Cardiac atrium fibroblast (primary cell): Measurements from ENCODE around the gene SSX2. TPM values are rescaled to one million over a fixed set of nuclear protein-coding genes. Genes with fewer than 3 reads are reported as not detected.

Experiments
- total RNA-seq: library from RNA; depleted of rRNA; stranded (reverse); fragments of >200 nt; gene quantifications from 2 replicates; pipeline ENCODE4 v1.2.3, GENCODE V29; 2015

Gene SSX2
- total RNA-seq: not detected in 2 replicates

DNA sequence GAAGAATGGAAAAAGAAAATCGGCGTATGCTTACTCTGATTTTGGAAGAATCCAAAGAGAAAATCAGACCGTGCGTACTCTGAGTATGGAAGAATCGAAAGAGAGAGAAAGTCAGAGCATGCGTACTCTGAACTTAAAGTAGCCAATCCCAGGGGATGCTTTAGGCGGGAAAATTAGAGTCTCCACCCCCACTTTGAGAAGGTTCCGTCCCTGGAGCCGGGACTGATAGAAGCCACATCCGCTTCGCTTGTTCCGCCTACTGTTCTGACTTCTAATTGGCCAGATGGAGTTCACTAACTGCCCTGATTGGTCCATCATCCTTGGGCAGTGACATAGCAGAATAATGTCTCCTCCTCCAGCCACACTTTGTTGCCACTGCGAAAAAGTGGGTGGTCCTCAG, at the start of gene SSX2:
Gene SSX2 (minus strand): TSS at position 101 of the 400 bp plus-strand sequence. CDS start 1,429 bp downstream, outside the sequence.

DNA sequence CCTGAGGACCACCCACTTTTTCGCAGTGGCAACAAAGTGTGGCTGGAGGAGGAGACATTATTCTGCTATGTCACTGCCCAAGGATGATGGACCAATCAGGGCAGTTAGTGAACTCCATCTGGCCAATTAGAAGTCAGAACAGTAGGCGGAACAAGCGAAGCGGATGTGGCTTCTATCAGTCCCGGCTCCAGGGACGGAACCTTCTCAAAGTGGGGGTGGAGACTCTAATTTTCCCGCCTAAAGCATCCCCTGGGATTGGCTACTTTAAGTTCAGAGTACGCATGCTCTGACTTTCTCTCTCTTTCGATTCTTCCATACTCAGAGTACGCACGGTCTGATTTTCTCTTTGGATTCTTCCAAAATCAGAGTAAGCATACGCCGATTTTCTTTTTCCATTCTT, 44.0 kb upstream of the SSX2 start, which contains the start of gene SSX2B:
Gene SSX2B (plus strand): TSS at position 301 of the 400 bp plus-strand sequence. CDS start 1,429 bp downstream, outside the sequence.

GRCh38 chrX:52654800-52655199, 52.2 kb downstream of the SSX2 start, which contains the start of gene SSX7:
Gene SSX7, minus strand, starts transcription at chrX:52654900. Its CDS starts 1,428 bp downstream, at chrX:52653472.

Other genes starting within 250 kb of the SSX2 start
- not detected in 2 replicates for gene XAGE1A, start 211.4 kb downstream of the SSX2 start, total RNA-seq
- not detected in 2 replicates for gene XAGE1B, start 190.1 kb downstream of the SSX2 start, total RNA-seq
- gene SSX7, start 52.3 kb downstream of the SSX2 start, total RNA-seq: not detected in 2 replicates
- gene SSX2B, start 44.1 kb upstream of the SSX2 start, total RNA-seq: not detected in 2 replicates
- gene SPANXN5, start 90.2 kb upstream of the SSX2 start, total RNA-seq: not detected in 2 replicates
- not detected in 2 replicates for gene XAGE5, start 104.1 kb upstream of the SSX2 start, total RNA-seq
- not detected in 2 replicates for gene XAGE3, start 160.9 kb upstream of the SSX2 start, total RNA-seq
- 18.3 and 22.0 TPM in 2 replicates for gene FAM156B, start 190.2 kb upstream of the SSX2 start, total RNA-seq